G401.6 (cell line): ENCODE data around the gene PREB.

Source experiments
- FAIRE-seq: peaks from 2 replicates; lab custom pipeline; 2012; peaks lifted over from hg19 to GRCh38; lab: Jason Lieb, UNC

The PREB gene

GRCh38 chr2:27082773-27083409 is 51.5 kb downstream of the PREB start:
- FAIRE-seq, result no peak

- FAIRE-seq, result no peak
Measured at GRCh38 chr2:27081984-27082772, 52.3 kb downstream of the PREB start.
